Stimulated activated CD8-positive, alpha-beta memory T cell treated with anti-CD3 and anti-CD28 coated beads, Interleukin-4, amount 100 ng/mL, for 4 hours (primary cell): Measurements from ENCODE around the gene MITF.
"Not testable (repeated sequence)": the region's sequence is repeated elsewhere in the genome, so short reads cannot be mapped to it uniquely, and the experiment has no call there.

Experiments used
- DNase-seq, 2 donors: peaks; one replicate each; pipeline ENCODE4 v3.0.0-alpha.2; 2020; ENCODE audit warnings: low read depth in 2 of 2, low spot score in 1 of 2

Gene MITF

GRCh38 chr3:69785769-69786320 is 46.6 kb downstream of the MITF start:
- DNase-seq = no peak

- DNase-seq = no peak
These were observed 47.6 kb downstream of the MITF start for GRCh38 chr3:69786854-69787253.

GRCh38 chr3:69787436-69788168 is 48.3 kb downstream of the MITF start:
- no peak for DNase-seq

GRCh38 chr3:69791106-69791505 is 51.8 kb downstream of the MITF start:
- no peak for DNase-seq

- no peak for DNase-seq
These were observed 52.7 kb downstream of the MITF start for GRCh38 chr3:69791919-69792399.

- not testable (repeated sequence) for DNase-seq
These were observed 56.9 kb downstream of the MITF start for GRCh38 chr3:69796126-69796525.

- DNase-seq = no peak
These were observed 64.5 kb downstream of the MITF start for GRCh38 chr3:69803681-69804270.

GRCh38 chr3:69805491-69805890 is 66.2 kb downstream of the MITF start:
- no peak for DNase-seq

- no peak for DNase-seq
These were observed 67.6 kb downstream of the MITF start for GRCh38 chr3:69806735-69807438.

GRCh38 chr3:69807674-69808073 is 68.4 kb downstream of the MITF start:
- no peak for DNase-seq

- no peak for DNase-seq
These were observed 70.0 kb downstream of the MITF start for GRCh38 chr3:69809076-69809835.

- no peak for DNase-seq
These were observed 72.5 kb downstream of the MITF start for GRCh38 chr3:69811452-69812401.

- DNase-seq = no peak
These were observed 76.7 kb downstream of the MITF start for GRCh38 chr3:69815970-69816369.

GRCh38 chr3:69817988-69818387 is 78.7 kb downstream of the MITF start:
- DNase-seq = no peak

- no peak for DNase-seq
These were observed 80.0 kb downstream of the MITF start for GRCh38 chr3:69819282-69819681.

GRCh38 chr3:69821133-69821532 is 81.9 kb downstream of the MITF start:
- no peak for DNase-seq

GRCh38 chr3:69823743-69824142 is 84.5 kb downstream of the MITF start:
- no peak for DNase-seq

GRCh38 chr3:69825446-69825845 is 86.2 kb downstream of the MITF start:
- no peak for DNase-seq

- no peak for DNase-seq
These were observed 87.9 kb downstream of the MITF start for GRCh38 chr3:69827127-69827526.

- no peak for DNase-seq
These were observed 89.6 kb downstream of the MITF start for GRCh38 chr3:69828817-69829216.
